Nephron (organoid): ENCODE data around the gene ADARB1.

Experiments used
- H3K27ac Mint-ChIP-seq, 3 experiments: 2 replicates each; pipeline ENCODE4 v1.8.0; 2020; ENCODE audit warnings: mixed read lengths in 3 of 3, mild to moderate bottlenecking in 2 of 3, moderate library complexity in 1 of 3
- H3K27me3 Mint-ChIP-seq: 2 replicates; pipeline ENCODE4 v1.8.0; 2021; ENCODE audit warnings: low read depth, mild to moderate bottlenecking, moderate library complexity, mixed read lengths
- H3K36me3 Mint-ChIP-seq: 2 replicates; pipeline ENCODE4 v1.8.0; 2020; ENCODE audit warnings: low read depth, mixed read lengths
- H3K4me1 Mint-ChIP-seq: 2 replicates; pipeline ENCODE4 v1.8.0; 2020; ENCODE audit warnings: mixed read lengths
- H3K4me3 Mint-ChIP-seq, 3 experiments: 2 replicates each; pipeline ENCODE4 v1.8.0; 2020; ENCODE audit warnings: mild to moderate bottlenecking in 3 of 3, mixed read lengths in 3 of 3, moderate library complexity in 2 of 3
- H3K9me3 Mint-ChIP-seq: 2 replicates; pipeline ENCODE4 v1.8.0; 2020; ENCODE audit warnings: mixed read lengths
- CTCF ChIP-seq, 3 experiments: fragments of 200-600 bp; sonication (generic); IDR thresholded peaks; one replicate each; pipeline ENCODE4 v1.5.0; 2021; ENCODE audit warnings: antibody characterized with exemption in 3 of 3; ENCODE audit not compliant: unreplicated experiment in 3 of 3

The ADARB1 gene

DNA sequence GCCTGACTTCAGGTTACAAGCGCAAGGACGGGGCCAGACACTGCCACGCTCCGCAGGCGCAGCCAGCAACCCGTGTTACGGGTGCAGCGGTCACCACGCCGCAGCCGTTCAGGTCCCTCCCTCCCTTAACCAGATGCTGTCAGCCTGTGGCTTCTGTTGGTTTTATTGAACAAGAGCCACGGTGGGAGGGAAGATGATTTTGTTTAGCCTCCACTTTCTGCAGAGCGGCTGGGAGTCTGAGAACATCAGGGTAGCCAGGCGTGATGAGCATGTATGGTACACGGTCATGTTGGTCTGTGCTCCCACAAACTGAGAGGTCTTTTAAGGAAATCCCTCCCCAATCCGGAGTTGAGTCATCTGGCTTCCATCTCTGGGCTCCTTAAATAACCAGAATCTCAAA lies 18.5 kb upstream of the ADARB1 start:
- Mint-ChIP-seq H3K4me1 (peaks cover 6% of the 10 kb centered on the region), H3K4me3 (no peak overlapping the region), H3K36me3 (no peaks in the 10 kb centered on the region), H3K27me3 (peaks cover 43% of the 10 kb centered on the region), H3K9me3 (no peaks in the 10 kb centered on the region), H3K27ac (no peak overlapping the region)
- TF ChIP-seq CTCF (IDR thresholded peaks at IDR 0.05; ENCODE audit: unreplicated experiment in 3 of 3) = no peak

DNA sequence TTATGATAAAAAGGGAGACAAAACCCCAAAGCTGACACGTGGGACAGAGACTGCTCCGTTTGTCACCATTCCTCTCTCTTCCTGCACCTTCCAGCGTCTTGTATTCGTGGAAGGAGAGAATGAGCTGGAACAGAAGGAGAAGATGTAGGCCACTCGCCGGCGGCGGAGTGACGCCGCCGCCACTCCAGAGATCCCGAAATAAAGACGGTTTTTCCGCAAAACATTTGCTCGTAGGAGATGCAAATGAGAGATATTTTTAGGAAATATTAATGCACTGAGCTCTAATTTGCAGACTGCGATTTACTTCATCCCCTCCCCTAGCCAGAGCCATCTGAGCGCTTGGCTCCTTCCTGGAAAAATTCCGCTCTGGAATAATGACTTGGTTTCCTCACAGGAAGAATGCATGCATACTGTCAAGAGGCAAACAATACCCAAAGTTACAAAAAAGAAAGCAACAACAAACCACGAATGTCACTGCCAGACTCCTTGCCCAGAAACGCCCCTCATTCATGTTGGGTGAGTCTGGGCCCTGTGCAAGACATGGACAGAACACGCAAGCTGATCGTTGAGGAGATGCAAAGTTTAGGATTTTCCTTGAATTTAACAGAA lies 18.0 kb upstream of the ADARB1 start:
- H3K4me3 Mint-ChIP-seq = no peak overlapping the region
- no peak for TF ChIP-seq CTCF (IDR thresholded peaks at IDR 0.05; ENCODE audit: unreplicated experiment in 3 of 3)
- H3K9me3 Mint-ChIP-seq = peaks cover under 1% of the 10 kb centered on the region
- peaks cover 45% of the 10 kb centered on the region for H3K27me3 Mint-ChIP-seq
- peaks cover 2% of the 10 kb centered on the region for H3K4me1 Mint-ChIP-seq
- H3K27ac Mint-ChIP-seq = no peak overlapping the region
- H3K36me3 Mint-ChIP-seq = no peaks in the 10 kb centered on the region

GRCh38 chr21:45056917-45057560 lies 17.3 kb upstream of the ADARB1 start:
- H3K27me3 Mint-ChIP-seq = peaks cover 47% of the 10 kb centered on the region
- H3K36me3 Mint-ChIP-seq = no peaks in the 10 kb centered on the region
- no peak for TF ChIP-seq CTCF (IDR thresholded peaks at IDR 0.05; ENCODE audit: unreplicated experiment in 3 of 3)
- H3K27ac Mint-ChIP-seq = no peak overlapping the region
- no peak overlapping the region for H3K4me3 Mint-ChIP-seq
- peaks cover 6% of the 10 kb centered on the region for H3K9me3 Mint-ChIP-seq
- H3K4me1 Mint-ChIP-seq = no peaks in the 10 kb centered on the region

DNA sequence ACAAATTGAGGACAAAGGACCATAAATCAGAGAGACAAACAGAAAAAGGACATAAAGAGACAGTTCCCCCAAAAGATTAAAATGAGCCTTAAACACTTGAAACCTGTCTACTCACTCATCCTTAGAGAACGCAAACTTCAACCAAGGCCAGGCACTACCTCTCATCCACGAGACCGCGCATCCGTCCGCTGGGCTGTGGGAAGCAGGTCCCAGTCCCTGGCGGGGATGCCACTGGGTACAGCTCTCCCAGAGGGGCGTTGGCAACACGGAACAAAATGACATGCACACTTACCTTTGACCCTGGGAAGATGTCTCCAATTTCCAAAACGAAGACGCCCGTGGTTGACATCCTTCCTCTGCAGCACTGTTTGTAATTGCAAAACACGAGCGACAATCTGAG lies 16.5 kb upstream of the ADARB1 start:
- no peaks in the 10 kb centered on the region for H3K4me1 Mint-ChIP-seq
- no peak overlapping the region for H3K4me3 Mint-ChIP-seq
- H3K27ac Mint-ChIP-seq = no peak overlapping the region
- peaks cover 10% of the 10 kb centered on the region for H3K9me3 Mint-ChIP-seq
- peaks cover 42% of the 10 kb centered on the region for H3K27me3 Mint-ChIP-seq
- no peak for TF ChIP-seq CTCF (IDR thresholded peaks at IDR 0.05; ENCODE audit: unreplicated experiment in 3 of 3)
- H3K36me3 Mint-ChIP-seq = no peaks in the 10 kb centered on the region

DNA sequence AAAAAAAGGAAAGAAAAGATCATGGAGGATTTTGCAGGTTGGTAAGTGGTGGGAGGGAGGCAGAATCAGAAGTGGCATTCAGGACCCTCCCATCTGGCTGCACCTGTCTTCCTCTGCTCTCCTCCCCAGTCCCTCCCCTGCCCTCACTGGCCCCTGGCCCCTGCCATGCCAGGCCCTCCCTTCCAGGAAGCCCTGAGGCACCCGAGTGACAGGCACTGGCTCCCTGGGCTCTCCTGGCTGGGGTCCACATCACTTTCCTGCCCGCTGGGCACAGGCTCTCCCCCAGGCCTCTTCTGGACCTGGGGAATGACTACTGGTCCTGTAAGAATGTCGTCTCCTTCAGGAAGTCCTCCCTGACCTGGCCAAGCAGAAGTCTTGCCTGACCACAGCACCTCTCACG lies 15.3 kb upstream of the ADARB1 start:
- no peak for TF ChIP-seq CTCF (IDR thresholded peaks at IDR 0.05; ENCODE audit: unreplicated experiment in 3 of 3)
- no peaks in the 10 kb centered on the region for H3K4me1 Mint-ChIP-seq
- H3K4me3 Mint-ChIP-seq = no peak overlapping the region
- peaks cover 10% of the 10 kb centered on the region for H3K9me3 Mint-ChIP-seq
- H3K27me3 Mint-ChIP-seq = peaks cover 33% of the 10 kb centered on the region
- H3K27ac Mint-ChIP-seq = no peak overlapping the region
- H3K36me3 Mint-ChIP-seq = no peaks in the 10 kb centered on the region

DNA sequence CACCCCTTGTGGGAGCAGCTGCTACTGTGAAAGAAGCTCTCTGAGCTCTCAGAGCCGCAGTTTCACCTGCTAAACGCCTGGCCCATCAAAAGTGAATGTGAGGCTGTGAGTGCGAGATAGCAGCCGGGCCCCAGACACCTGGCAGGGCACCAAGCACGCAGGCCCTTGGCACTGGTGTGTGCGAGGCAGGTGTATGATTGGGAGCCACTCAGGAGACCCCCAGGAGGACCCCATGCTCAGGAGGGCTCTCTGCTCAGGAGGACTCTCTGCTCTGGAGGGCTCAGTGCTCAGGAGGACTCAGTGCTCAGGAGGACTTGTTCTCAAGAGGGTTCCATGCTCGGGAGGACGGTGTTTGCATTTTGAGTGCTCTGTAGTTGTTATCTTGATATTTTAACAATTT lies 14.3 kb upstream of the ADARB1 start:
- Mint-ChIP-seq H3K4me1 (no peaks in the 10 kb centered on the region), H3K36me3 (no peaks in the 10 kb centered on the region), H3K27me3 (peaks cover 23% of the 10 kb centered on the region), H3K9me3 (peaks cover 10% of the 10 kb centered on the region), H3K27ac (no peak overlapping the region), H3K4me3 (no peak overlapping the region)
- TF ChIP-seq CTCF (IDR thresholded peaks at IDR 0.05; ENCODE audit: unreplicated experiment in 3 of 3) = no peak
